GF-D8 (cell line): Measurements from ENCODE around the gene HBP1.
"Not testable (repeated sequence)": the region's sequence is repeated elsewhere in the genome, so short reads cannot be mapped to it uniquely, and the experiment has no call there.

Experiments
- DNase-seq: peaks from one replicate; lab custom pipeline; 2025; lab: John Stamatoyannopoulos, UW

HBP1 gene

GRCh38 chr7:107155726-107156125 is 13.1 kb upstream of the HBP1 start:
- not testable (repeated sequence) for DNase-seq

GRCh38 chr7:107157091-107157490 is 11.7 kb upstream of the HBP1 start:
- no peak for DNase-seq

- DNase-seq = no peak
Measured at GRCh38 chr7:107158028-107158427, 10.8 kb upstream of the HBP1 start.

- DNase-seq = no peak
Measured at GRCh38 chr7:107160389-107160788, 8.4 kb upstream of the HBP1 start.

- DNase-seq = no peak
Measured at GRCh38 chr7:107161415-107161814, 7.4 kb upstream of the HBP1 start.

GRCh38 chr7:107162475-107162874 is 6.3 kb upstream of the HBP1 start:
- no peak for DNase-seq

GRCh38 chr7:107164092-107164491 is 4.7 kb upstream of the HBP1 start:
- DNase-seq = no peak

- no peak for DNase-seq
Measured at GRCh38 chr7:107165341-107165740, 3.5 kb upstream of the HBP1 start.

- no peak for DNase-seq
Measured at GRCh38 chr7:107166736-107167426, 1.9 kb upstream of the HBP1 start.

GRCh38 chr7:107167483-107168232 is 1.1 kb upstream of the HBP1 start:
- DNase-seq = peak; percentile 46

GRCh38 chr7:107169120-107170050 is 582 bp downstream of the HBP1 start:
- peak; percentile 85 for DNase-seq

GRCh38 chr7:107170051-107170915 is 1.5 kb downstream of the HBP1 start:
- DNase-seq = no peak

GRCh38 chr7:107171496-107171895 is 2.7 kb downstream of the HBP1 start:
- DNase-seq = no peak

GRCh38 chr7:107172276-107173032 is 3.7 kb downstream of the HBP1 start:
- DNase-seq = no peak

- no peak for DNase-seq
Measured at GRCh38 chr7:107173191-107173590, 4.4 kb downstream of the HBP1 start.

GRCh38 chr7:107173691-107174406 is 5.0 kb downstream of the HBP1 start:
- DNase-seq = no peak

GRCh38 chr7:107179326-107180164 is 10.7 kb downstream of the HBP1 start:
- DNase-seq = no peak

- no peak for DNase-seq
Measured at GRCh38 chr7:107180378-107180777, 11.6 kb downstream of the HBP1 start.

- DNase-seq = no peak
Measured at GRCh38 chr7:107181172-107181571, 12.4 kb downstream of the HBP1 start.
